HG03354 (cell line): Measurements from ENCODE around the gene MAPKAPK3.
"Not testable (repeated sequence)": the region's sequence is repeated elsewhere in the genome, so short reads cannot be mapped to it uniquely, and the experiment has no call there.

Experiments
- ATAC-seq: cut with Tn5 transposase; IDR thresholded peaks from one replicate; pipeline ENCODE4 v1.9.1; 2021; ENCODE audit warnings: mild to moderate bottlenecking; ENCODE audit not compliant: unreplicated experiment, poor library complexity, severe bottlenecking

MAPKAPK3 gene

DNA sequence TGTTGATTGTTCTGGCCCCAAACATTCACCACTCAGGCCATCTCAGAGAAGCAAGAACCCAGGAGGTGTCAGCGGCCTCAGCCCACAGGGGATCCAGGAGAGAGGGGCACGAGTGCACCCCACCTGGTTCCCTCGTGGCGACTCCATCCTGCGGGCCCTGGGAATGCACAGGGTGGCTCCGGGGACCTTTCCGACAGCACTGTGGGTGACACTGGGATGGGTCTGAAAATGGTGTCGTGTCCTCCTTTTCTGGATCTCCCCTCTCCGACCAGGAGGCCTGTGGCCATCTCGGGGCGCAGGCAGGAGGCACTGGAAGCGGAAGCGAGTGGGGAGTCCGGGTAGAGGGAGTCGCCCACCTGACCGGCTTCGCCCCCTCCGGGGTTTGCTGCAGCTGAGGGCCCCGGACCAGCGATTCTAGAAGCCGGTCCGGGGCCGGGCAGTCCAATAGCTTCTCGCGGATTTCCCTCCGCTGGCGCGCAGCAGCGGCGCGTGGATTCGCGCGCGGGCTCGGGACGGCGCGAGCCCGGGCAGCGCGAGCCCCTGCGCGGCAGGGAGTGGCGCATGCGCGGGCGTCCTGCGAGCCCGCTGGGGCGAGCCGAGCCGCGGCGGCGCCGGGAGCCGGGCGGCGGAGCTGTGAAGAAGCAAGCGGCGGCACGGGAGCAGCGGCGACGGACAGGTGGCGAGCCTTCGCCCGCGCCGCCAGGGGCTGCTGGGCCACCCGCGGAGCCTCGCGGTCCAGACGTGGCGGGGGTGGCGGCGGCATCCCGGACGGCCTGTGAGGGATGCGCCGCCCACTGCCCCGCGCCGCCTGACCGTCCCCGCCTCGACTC lies 57.6 kb downstream of the MAPKAPK3 start, which contains the start of gene DOCK3:
TSS of gene DOCK3 (plus strand) at position 579 of the 830 bp plus-strand sequence. CDS start 337 bp downstream, outside the sequence.
- peak; percentile 51 for ATAC-seq

DNA sequence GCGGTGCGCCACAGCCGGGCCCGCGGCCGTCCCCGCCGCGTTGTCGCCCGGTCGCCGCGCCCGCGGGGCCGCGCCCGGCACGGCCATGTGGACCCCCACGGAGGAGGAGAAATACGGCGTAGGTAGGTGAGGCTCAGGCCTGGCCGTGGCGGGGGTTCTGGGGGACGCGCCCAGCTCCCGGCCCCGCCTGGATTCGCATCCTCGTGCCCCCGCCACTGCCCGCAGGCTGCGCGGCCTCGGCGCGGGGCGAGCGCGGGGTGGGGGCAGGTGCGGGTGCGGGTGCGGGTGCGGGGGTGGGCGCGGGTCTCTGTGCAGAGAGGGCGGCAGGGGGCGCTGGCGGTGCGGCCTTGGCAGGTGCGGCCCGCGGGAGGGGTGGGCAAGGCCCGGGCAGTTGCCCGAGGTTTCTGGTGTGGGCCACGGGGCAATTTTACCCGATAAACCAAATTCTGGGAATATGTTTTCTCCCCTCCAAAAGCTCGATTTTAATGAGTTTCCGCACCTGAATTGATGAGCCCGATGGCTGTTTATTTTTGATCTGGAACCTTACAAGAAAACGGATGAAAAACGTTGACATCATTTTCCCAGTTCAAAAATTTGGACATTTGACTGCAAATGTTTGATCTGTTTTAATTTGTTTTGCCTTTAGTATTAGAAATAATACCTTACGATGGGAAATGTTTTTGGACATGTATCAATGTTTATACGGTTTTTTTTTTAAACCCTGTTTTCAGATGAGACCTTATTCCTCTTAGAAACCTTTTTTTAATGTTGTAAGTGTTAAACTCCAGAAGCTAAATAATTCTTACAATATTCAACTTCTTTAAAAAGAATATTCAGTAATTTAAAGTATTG lies 58.5 kb downstream of the MAPKAPK3 start:
- no peak for ATAC-seq

DNA sequence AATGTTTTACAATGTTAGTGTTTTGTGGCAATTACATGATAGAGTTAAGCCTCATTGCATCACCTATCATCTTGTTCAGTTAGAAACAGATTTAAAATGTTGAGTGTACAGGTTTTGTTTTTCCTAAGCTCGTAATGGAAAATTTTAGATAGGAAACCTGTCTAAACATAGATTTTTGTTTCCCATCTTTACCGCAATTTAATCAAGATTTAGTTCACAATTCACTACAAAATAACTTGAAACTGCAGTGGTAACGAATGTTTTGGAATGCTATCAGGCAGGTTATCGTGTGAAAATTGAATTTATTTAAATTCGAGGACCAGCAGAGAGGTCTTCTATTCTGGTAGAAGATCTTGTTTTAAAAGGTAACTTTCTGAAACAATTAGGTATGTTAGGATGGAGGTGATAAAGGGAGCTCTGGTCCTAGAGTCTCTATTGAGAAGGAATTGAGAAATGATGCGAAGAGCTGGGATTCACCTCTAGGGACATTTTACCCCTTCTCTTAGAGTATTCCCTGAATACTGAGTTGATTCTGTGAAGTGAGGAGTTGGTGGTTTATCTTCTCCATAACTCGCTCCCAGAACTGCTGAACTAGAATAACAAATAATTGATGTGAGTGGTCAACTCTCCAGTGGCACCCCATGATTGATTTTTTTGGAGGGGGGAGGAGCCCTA lies 59.2 kb downstream of the MAPKAPK3 start:
- no peak for ATAC-seq

DNA sequence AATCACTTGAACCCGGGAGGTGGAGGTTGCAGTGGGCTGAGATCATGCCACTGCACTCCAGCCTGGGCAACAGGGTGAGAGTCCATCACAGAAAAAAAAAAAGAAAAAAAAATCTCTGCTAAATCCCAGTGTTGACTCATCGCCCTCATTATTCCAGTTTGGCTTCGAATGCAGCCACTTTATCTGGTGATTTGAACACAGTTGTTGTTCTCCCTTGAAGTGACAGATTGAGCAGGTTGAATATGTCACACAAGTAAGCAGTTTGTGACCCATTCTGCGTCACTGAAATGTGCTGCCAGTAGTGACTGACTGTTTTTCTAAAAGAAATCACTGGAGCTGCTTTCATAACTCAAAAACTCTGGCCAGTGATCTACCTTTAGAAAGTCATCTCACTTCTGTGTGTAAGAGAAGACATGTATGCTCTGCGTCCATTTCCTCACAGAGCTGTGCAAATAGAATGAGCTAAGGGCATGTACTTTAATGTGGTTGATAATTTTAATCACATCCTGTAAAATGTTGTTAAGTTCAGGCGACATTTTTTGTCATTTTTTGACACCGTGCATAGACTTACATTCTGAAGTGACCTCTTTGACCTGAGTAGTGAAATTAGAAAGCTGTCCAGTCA lies 70.3 kb downstream of the MAPKAPK3 start:
- ATAC-seq, result no peak

DNA sequence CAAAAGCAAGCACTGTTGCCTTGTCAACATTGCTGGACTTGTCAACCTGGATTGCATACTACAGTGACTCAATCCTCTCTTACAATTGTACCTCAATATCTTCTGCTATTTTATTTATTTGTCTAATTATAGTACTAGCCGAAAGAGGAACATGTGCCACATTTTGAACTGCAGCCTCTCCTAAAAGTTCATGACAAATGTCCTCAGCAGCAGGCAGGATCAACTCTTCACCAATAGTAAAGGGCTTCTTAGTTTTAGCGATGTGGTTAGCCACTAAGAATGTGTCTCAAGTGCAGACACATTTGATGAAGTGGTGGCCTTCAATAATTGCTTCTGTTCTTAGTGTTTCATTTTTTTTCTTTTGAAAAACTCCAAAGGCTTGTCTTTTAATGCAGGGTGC lies 71.0 kb downstream of the MAPKAPK3 start:
- ATAC-seq, result no peak

DNA sequence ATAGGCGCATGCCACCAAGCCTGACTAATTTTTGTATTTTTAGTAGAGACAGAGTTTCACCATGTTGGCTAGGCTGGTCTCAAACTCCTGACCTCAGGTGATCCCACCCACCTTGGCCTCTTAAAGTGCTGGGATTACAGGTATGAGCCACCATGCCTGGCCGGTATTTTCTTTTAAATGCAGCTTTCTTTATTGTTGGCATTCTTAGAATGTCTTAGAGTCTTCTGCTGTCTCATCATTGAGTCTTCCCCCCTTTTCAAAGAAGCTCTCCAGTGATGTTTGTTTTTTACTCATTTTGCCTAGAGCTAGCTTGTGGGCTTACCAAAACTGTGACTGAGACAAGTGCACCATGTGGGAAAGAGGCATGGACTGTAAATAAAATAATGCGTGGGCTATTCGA lies 71.7 kb downstream of the MAPKAPK3 start:
- not testable (repeated sequence) for ATAC-seq

DNA sequence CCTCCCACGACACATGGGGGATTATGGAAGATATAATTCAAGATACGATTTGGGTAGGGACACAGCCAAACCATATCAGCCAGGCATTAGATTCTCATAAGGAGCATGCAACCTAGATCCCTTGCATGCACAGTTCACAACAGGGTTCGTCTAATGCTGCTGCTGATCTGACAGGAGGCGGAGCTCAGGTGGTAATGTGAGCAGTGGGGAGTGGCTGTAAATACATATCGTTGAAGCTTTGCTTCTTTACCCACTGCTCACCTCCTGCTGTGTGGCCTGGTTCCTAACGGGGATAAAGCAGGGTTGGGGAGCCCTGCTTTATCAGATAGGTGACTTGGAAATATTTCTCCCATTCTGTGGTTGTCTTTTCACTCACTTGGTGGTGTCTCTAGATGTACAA lies 72.6 kb downstream of the MAPKAPK3 start:
- ATAC-seq, result no peak

DNA sequence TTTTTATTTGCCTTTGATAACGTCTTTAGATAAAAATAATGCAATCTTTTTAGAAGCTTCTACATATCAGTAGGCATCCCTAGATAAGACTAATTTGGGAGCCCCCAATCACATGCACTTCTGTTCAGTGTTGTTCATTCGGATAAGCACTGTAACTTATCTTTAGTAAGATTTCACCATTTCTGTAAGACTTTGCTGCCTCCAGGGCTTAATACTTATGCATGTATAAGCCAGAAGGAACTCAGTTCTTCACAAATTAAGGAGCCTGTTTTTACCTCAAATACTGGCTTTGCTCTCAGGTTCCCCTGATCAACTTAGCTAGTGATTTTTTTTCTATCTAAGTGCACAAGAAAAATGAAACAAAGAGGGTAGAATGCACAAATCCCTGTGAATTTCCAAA lies 78.1 kb downstream of the MAPKAPK3 start:
- ATAC-seq, result no peak

DNA sequence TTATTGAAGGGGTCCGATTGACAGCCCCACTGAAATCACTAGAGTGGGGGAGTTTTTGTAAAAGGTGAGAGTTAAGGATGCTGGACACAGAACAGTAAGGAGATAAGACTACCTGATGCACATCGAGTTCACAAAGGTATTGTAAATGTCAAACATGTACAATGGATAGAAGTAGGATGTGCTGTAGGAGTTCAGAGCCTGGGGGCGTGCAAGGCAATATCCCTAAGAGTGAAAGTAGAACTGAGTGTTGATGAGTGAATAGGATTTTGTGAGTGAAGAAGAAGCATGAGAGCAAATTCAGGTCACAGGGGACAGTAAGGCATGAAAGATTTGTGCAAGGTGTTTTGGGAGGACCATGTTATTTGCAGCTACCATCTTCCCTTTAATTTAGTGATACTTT lies 79.3 kb downstream of the MAPKAPK3 start:
- ATAC-seq, result no peak

DNA sequence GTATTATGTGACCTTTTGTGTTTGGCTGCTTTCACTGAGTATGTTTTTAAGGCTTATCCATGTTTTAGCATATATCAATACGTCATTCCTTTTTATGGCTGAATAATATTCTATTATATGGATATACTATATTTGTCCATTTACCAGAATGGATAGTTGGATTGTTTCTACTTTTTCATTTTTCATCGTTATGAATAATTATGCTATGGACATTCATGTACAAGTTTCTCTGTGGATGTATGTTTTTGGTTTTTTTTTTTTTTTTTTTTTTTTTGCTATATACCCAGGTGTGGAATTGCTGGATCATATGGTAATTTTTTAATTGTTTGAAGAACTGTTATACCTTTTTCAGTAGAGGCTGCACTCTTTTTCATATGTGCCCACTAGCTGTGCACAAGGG lies 81.3 kb downstream of the MAPKAPK3 start:
- ATAC-seq, result no peak
